Activated T-helper 9 cell treated with anti-CD3 and anti-CD28 coated beads, Interleukin-2, amount 50 U/mL, for 16 hours (primary cell): Measurements from ENCODE around the gene SNN.

Experiments
- DNase-seq: peaks from one replicate; pipeline ENCODE4 v3.0.0-alpha.2; 2020; ENCODE audit warnings: low read depth

SNN gene

DNA sequence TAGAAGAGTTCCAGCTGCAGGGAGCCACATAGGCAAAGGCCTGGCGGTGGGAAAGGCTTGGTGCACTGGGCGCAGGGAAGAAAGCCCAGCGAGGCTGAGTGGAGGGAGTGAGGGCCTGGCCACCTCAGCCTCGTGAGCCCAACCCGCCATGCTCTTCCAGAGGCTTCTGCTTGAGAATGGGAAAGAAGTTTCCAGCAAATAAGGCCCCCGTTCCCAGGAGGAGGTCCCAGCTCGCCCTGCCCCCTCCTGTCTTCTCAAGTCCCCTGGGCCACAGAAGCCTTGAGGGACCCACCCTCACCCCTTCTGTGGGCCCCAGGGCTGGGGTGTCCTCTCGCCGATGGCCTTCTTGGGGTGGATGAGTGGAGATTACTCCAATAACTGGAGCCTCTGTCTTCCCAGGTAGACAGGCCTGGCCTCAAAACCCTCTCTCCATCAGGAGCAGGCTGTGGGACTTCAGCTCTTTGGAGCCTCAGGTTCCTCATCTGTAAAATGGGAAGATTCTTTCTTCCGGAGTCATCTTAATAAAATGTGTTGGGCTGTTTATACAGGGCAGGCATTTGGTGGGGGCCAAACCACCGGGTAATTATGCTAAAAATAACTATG lies 933 bp upstream of the SNN start:
- DNase-seq = no peak

DNA sequence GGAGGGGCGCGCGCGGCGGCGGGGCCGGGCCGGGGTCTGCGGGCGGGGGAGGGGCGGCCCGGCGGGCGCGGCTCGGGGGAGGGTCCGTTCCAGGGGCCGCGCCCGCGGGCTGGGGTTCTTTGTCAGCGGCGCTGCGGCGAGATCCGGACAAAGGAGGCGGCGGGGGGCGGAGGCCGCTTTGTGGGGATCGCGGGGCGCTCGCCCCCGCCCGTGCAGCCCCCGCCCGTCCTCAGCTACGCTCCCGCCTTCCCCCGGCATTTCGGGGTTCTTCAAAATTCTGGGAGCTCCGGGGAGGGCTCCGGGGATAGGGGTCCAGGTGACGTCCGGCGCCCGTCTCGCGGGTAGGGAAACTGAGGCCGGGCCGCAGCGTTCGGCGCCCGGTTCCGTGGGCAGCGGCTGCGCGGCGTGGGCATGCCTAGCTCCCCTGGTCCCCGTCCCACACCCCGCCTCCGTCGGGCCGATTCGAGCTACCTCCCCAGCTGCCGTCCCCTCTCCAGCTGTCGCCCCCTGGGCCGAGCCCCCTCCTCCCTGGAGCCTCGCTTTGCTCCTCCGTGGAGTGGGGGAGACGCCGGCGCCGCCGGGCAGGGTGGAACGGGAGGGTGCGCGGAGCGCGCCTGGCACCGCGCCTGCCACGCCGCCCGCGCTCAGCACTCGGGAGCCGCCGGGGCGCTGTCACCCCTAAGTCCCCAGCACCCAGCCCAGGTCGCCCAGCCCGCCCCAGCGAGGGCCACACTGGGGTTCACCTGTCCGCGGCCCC lies 546 bp downstream of the SNN start:
- no peak for DNase-seq

DNA sequence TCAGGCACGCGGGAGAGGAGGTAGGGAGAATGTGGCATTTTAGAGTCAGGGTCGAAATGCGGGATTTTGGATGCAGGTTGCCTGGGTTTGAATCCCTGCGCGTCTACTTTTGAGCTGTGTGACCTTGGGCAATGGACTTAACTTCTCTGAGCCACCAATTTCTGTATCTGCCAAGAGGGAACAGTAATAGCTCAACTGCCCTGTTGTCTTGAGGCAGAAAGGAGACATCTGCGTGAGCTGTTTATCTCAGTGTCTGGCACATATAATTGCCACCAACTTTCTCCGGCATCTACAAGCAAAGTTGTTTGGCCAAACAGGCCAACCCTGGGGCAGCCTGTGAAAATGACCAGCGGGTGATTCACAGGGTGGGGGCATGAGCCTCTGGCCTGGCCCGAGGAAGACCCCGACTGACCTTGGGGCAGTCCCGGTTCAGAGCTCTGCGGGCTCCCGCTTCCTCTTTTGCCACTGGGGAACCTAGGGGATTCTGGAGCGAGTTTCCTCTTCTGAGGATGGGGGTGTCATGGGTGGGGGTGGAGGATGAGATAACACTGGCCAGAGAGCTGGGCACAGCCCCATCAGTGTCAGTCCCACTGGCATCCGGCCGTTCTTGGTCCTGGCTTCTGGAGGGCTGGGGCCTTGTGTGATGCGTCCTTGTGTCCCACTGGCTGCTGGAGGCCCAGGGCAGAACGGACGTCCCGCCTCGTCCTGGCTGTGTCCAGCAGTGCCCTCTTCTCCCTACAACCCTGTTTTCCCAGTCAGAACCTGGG lies 1.3 kb downstream of the SNN start:
- no peak for DNase-seq

DNA sequence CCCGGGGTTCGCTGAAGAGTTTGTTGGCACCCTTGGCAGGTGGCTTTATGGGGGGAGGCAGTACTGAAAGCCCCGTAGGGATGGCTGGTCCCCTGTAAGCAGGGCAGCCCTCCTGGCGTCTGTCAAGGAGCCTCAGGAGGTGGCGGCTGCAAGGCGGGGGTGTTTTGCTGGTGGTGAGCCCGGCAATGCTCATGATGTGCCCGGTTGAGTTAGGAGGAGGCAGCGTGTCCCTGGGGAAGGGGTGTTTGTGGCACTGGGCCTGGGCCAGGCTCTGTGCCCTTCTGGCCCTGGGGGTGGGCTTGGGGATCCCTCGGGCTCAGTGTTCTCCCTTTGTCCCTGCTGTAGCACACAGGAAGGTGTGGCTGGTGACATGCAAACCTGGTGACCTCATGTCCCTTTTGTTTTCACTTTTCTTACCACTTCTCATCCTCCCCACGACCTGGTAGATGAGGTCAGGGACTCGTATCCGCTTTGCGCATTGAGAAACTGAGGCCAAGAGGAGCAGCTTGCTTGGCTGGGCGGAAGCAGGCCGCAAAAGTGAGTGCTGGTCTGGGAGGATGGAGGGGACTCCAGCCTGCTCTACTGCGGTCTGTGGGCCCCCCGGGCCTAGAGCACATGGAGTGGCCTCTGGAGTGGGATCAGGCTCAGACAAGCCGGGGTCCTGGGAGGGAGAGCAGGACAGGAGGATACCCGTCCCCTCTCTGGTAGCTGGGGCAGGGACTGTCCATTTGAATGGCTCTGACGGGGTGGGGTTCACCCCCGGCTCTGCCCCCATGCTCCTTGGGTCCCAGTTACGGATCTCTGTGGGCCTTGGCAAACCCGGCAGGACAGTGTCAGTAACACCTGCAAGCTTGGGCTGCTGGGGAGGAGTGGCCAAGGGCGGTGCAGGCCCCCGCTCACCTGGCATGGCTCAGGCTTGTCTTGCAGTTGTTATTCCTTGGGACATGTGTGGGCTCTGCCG lies 2.2 kb downstream of the SNN start:
- DNase-seq = no peak

DNA sequence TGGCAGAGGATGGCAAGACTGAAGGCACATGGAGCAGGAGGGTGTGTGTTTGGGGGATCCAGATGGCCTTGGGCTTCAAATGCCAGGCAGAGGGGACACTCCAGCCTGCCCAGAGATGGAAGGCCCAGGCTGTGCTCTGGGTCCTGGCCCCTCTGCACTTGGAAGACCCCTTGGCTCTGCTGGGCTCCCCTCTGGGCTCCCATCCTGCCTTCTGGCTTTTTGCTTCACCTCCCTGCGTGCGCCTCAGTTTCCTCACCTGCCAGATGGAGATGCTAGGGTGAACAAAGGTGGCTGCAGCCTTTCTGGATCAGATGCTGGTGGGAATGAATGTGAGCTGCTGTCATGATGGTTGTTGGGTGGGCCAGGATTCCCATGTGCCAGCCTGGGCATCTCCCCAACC lies 3.0 kb downstream of the SNN start:
- DNase-seq = no peak

DNA sequence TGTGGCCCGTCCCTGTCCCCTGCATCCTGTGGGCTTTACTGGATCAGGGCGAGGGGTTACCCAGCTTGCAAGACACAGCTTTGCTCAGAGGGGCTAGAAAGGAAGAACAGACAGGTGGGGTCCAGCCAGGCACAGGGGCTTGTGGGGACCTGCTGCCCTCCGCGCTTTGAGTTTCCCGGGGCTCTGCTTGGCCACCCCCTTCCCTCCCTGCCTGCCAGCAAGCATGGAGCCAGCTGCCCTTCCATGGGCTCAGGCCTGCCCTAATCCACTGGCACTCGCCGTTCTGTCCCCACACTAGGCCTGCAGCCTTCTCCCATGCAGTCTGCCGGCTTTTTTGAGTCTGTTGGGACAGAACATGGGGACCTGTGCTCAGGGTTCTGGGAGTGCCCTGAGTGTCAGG lies 3.4 kb downstream of the SNN start:
- DNase-seq = no peak

DNA sequence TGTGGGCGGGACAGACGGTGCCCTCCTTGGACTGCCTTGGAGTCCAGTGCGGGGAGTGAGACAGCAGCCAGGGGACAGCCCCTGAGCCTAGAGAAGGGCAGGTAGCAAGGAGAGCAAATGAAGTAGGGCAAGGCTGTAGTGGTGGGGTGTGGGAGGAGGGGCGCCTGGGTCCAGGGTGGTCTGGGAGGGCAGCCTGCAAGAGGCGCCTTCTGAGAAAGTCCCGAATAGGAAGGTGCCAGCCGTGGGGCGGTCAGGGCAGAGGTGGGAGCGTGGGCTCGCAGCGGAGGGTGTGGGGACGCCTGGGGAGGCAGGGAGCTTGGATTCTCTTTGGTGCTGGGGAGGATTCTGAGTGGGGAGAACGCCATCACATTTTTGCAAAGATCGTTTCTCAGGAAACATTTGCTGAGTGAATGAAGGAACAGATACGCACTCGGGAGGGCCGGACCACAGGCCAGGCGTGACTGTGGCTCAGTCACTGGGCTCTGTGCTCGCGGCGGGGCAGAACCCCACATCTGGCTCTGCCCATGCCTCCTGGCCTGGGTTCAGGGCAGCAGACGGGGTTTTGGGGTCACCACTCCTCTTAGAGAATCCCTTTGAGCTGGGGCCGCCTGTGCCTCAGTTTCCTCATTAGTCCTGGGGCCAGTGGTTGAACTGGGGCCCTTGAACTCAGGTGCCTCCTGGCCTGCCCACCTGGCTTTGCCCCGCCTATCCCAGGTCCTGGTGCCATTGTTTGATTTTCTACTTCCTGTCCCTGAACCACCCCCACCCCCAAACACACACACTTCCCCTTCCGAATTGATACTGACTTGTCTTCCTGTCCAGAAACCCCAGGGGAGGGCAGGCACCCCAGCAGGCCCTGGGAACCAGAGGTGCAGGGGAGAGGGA lies 4.2 kb downstream of the SNN start:
- DNase-seq = no peak

DNA sequence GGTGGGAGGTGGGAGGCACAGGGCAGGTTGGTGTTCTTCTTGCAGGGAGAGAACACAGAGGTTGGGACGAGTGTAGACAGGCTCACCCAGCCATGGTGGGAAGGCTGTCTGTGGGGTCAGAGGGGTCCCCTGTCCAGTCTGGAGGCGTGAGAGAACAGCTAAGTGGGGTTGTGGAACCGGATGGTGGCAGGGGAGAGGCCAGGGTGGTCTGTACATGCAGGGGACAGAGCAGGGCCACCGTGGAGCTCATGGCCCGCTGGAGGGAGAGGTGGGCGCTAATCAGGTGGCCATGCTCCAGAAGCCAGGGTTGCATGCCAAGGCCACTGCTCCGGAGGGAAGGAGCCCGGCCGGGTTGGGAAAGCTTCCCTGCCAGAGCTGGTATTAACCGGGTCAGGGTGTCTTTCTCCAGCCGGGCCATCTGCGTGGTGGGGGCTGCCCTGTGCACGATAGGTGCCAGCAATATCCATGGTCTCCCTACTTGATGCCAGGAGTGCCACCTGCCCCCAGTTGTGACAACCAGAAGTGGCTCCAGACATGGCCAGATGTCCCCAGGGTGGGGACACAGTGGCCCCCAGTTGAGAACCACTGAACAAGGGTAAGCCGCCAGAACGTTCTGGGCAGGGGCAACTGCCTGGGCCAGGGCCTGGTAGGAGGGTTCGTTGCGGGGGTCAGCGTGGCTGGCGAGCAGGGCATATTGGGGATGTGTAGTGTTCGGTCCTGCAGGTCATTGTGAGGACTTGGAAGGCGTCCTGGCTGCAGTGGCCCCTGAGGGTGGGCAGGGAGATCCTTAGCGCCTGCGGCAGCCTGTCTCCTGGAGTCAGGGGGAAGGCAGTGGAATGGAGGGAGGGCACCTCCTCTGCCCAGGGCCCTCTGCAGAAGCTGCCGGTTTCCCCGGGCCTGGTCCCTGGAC lies 5.1 kb downstream of the SNN start:
- no peak for DNase-seq

DNA sequence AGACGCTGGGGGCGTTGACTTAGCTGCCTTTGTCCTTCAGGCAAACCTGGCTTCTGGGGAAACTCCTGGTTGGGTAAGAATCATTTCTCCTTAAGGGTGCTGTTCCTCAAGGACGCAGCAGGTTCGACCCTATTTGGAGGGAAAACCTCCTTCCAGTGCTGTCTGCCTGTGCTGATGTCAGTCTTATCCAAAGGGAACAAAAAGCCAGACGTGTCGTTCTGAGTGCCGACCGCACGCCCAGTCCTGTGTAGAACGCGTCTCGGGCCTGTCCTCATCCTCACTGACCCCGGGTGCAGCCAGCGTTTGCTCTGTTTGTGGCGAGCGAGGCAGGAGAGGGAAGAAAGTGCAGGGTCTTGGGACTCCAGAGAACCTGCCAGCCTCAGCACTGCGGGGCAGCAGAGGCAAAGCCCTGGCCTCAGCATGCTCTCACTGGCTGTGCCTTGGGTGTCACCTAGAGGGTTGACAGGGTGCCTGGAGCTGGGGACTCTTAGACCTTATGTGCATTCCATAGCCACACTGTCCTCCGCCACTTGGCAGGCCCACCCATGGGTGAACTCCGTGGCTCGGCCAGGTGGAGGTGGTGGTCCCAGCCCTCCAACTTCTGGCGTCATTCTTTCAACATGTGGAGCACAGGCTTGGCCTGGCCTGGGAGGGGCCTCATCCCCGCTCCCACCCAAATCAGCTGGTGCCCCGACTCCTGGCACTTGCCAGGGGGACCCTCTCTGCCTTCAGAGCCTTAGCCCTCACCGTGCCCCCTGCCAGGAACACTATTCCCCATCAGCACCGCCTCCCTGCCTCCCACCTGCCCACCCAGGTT lies 6.0 kb downstream of the SNN start:
- no peak for DNase-seq

DNA sequence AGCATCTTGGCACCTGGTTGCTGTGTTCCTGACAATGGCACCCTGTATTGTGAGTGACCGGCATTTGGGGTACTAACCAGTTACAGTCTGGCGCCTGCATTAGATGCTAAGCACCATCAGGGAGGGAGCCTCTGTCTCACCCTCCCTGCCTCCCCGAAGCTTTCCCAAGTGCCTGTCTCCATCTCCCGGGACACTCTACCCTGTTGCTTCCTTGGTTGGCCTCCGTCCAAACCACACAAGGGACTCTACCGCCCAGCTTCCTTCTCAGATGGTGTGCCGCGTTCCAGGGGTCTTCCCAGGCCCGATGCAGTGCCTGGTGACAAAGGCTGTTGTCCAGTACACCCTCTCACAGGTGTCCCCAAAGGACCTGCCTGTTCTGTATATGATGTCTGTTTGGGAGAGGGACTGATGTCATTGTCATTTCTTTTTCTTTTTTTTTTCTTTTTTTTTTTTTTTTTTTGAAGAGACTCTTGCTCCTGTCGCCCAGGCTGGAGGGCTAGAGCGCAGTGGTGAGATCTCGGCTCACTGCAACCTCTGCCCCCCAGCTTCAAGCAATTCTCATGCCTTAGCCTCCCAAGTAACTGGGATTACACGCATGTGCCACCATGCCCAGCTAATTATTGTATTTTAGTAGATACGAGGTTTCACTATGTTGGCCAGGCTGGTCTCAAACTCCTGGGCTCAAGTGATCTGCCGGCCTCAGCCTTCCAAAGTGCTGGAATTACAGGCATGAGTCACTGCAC lies 6.7 kb downstream of the SNN start:
- no peak for DNase-seq

DNA sequence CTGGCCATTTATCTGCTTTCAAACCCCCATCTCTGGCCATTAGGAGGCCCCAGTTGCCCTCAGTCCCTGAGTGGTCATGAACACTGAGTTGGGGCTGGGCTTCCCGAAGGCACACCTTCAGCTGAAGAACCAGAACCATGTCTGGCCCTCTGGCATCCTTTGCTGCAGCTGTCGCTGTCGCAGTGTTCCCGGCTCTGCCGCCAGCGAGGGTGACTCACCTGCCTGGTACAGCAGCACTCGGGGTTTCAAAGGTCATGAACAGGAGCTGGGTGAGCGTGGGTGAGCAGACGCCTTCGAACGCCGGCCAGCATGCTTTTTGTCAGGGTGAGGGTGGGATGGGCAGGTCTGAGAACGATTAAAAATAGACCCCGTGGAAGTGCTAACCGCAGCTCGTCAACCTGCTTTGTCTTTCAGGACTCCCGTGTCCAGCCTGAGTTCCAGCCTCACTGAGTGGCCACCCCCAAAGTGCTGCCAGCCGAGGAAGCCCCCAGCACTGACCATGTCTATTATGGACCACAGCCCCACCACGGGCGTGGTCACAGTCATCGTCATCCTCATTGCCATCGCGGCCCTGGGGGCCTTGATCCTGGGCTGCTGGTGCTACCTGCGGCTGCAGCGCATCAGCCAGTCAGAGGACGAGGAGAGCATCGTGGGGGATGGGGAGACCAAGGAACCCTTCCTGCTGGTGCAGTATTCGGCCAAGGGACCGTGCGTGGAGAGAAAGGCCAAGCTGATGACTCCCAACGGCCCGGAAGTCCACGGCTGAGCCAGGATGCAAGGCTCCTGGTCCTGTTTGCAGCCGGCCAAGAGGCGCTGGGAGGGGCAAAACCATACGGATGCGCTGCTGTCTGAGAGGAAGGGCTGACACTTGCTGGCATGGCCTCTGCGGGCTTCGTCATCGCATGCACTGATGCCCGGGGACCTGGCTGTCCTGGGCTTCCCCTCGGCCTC lies 7.6 kb downstream of the SNN start:
- DNase-seq = peak; percentile 20

DNA sequence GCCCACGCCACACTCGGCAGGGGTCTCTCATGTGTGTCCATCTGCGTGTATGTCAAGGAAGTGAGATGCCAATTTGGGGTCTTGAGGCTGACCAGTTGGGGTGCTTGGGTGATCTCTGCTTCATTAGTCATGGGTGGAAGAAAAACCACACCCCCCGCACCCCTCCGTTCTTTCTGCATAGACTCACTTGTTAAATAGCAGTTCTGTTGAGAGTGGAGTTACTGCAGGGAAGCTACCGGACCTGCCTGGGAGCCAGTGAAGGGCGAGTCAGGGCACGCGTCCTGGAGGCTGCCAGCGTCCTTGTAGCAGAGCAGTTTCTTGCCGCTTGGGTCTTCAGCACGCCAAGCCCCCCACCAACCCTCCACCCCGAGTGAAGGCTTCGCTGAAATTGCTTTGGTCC lies 8.5 kb downstream of the SNN start:
- no peak for DNase-seq

DNA sequence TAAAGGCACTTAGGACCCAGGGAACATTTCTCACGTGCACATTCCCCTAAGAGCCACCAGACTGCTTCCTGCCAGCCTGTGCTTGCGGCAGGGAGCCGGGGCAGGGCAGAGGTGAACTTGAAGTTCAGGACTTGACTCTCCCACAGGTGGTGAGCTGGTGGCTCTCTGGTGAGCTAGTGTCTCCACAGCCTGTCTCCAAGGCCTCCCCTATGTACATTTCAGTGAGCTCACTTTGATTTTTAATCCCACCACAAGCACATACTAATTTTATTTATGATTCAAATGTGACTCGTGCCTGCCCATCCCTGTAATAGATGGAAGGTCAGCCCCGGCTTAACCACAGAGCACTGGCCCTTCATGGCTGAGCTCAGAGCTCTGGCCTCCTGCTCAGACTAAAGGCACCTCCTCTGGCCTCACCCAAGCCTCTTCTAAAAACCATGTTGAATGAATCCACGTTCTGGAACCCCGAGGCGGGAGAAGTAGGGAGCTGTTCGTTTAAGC lies 9.2 kb downstream of the SNN start:
- no peak for DNase-seq

DNA sequence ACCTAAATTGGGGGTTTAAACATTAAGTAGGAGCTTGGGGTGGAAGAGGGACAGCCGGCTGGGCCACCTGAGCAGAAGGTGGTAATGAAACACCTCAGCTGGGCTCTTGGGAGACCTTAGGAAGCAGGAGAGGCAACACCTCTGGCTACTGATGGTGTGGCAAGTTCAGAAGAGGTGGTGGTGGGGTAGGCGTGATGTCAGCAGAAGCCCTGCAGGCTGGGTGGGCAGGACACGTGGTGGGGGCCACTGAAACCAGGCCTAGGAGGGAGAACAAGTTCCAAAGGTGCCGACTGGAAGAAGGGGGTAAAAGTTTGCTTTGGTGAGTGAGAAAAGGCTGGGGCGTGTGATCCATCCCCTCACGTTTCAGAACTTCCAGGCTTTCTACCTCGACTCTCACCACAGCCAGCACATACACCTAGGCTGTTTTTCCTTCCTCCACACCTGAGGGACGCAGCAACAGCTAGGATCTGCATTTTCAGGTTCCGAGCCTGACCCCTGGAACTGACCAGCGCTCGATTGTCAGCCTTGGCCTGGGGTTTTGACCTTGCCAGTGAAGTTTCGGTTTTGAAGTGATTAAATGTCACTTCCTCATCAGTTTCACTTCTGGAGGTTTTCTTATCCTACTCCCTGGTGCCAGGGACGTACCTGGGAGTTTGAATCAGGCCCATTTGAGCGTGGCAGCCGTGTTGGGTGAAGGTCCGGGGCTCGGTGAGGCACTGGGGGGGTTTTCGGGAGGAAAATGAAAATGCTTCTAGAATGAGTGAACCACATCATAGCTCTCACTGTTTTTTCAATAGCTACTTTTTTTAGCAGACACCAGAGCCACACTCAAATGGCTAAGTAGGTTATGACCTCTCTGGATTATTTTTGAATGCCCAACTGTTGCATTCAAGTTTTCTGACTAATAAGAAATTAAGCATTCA lies 10.0 kb downstream of the SNN start:
- DNase-seq = no peak

DNA sequence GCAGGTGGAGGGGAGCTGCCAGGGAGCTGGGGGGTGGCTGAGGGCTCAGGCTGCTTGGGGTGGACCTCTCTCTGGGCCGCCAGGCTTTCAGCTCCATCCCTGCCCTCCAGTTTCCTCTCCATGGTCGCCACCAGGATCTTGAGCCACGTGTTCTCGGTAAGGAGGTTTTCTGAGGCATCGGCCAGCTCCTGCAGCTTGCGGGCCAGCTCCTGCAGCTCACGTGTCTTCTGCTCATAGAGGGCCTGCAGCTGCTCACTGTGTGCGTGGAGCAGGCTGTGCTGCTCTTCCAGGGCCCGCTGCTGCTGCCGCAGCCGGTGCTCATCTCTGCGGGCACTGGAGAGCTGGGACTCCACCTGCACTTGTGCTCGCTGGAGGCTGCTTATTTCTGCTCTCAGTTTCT lies 11.0 kb downstream of the SNN start:
- no peak for DNase-seq
